ENCODE data around the gene IFT81. TPM values are rescaled to one million over a fixed set of nuclear protein-coding genes. Genes with fewer than 3 reads are reported as not detected.

The IFT81 gene
- total and polyA plus RNA-seq, 2 of the 13 experiments (the other 11 are each of a cell fraction or from before 2014, with no cell fraction given), result 4.2 to 13.0 TPM

- TF ChIP-seq ZNF740 (CRISPR knock-in tag; IDR thresholded peaks at IDR 0.05) (no peak), USF2 (IDR thresholded peaks at IDR 0.05; ENCODE audit: low read depth, low read length) (no peak), USF2 (CRISPR knock-in tag; IDR thresholded peaks at IDR 0.05; ENCODE audit: borderline replicate concordance) (peak; percentile 53; the same call in 1 of the 2 replicates), SMARCC2 (IDR thresholded peaks at IDR 0.05) (no peak), KLF15 (CRISPR knock-in tag; IDR thresholded peaks at IDR 0.05; ENCODE audit: borderline replicate concordance) (no peak), TEAD2 (CRISPR knock-in tag; IDR thresholded peaks at IDR 0.05) (no peak), TIGD3 (CRISPR knock-in tag; IDR thresholded peaks at IDR 0.05; ENCODE audit: borderline replicate concordance) (no peak), ZNF143 (CRISPR knock-in tag; IDR thresholded peaks at IDR 0.05) (peak; percentile 19; the same call in 1 of the 2 replicates), E2F1 (CRISPR knock-in tag; IDR thresholded peaks at IDR 0.05) (no peak), ZBTB3 (CRISPR knock-in tag; IDR thresholded peaks at IDR 0.05; ENCODE audit: borderline replicate concordance, low read depth) (no peak), ZFYVE20 (CRISPR knock-in tag; IDR thresholded peaks at IDR 0.05; ENCODE audit: borderline replicate concordance, low read depth) (no peak), ZNF777 (CRISPR knock-in tag; IDR thresholded peaks at IDR 0.05) (0 out of 2 replicates have a peak, but pooled peaks have one; percentile 30), LRRFIP1 (CRISPR knock-in tag; conservative IDR thresholded peaks at IDR 0.05) (no peak), NCOA5 (CRISPR knock-in tag; IDR thresholded peaks at IDR 0.05) (no peak), ZFP36L1 (CRISPR knock-in tag; IDR thresholded peaks at IDR 0.05) (no peak), HOMEZ (CRISPR knock-in tag; IDR thresholded peaks at IDR 0.05; ENCODE audit: low read depth) (0 out of 2 replicates have a peak, but pooled peaks have one; percentile 17), ZEB1 (IDR thresholded peaks at IDR 0.05; ENCODE audit: insufficient replicate concordance, low read depth) (no peak), ZFP82 (CRISPR knock-in tag; IDR thresholded peaks at IDR 0.05; ENCODE audit: borderline replicate concordance) (no peak)
Observed at GRCh38 chr12:110247340-110248095, 123.4 kb downstream of the IFT81 start (continued).

Data from HepG2 (cell line).